Activated T-cell treated with anti-CD3 and anti-CD28 coated beads, Interleukin-2, amount 50 U/mL, for 72 hours (primary cell): ENCODE data around the gene TNFRSF19. TPM values are rescaled to one million over a fixed set of nuclear protein-coding genes. Genes with fewer than 3 reads are reported as not detected.

Experiments
- ATAC-seq, 2 donors: fragments of 150-1000 bp; cut with Tn5 transposase; replicated peaks in 1 of 2; 2 replicates each; pipeline ENCODE4 v1.10.0; 2021; ENCODE audit warnings: moderate library complexity in 2 of 2, mild to moderate bottlenecking in 1 of 2
- DNase-seq, 2 donors: peaks; one replicate each; pipeline ENCODE4 v3.0.0; 2021 to 2022; ENCODE audit warnings: mixed read lengths in 1 of 2
- H3K27ac Mint-ChIP-seq: one replicate; pipeline ENCODE4 v1.8.0; 2022; ENCODE audit warnings: mild to moderate bottlenecking, moderate library complexity, mixed read lengths
- H3K27me3 Mint-ChIP-seq: one replicate; pipeline ENCODE4 v1.8.0; 2022; ENCODE audit warnings: low read depth, mixed read lengths
- H3K36me3 Mint-ChIP-seq, 2 donors: one replicate each; pipeline ENCODE4 v1.8.0; 2022; ENCODE audit warnings: mixed read lengths in 2 of 2, mild to moderate bottlenecking in 1 of 2; ENCODE audit not compliant: insufficient read depth in 2 of 2
- H3K4me1 Mint-ChIP-seq: one replicate; pipeline ENCODE4 v1.8.0; 2022; ENCODE audit warnings: low read depth, mixed read lengths
- H3K4me3 Mint-ChIP-seq, 2 donors: one replicate each; pipeline ENCODE4 v1.8.0; 2022; ENCODE audit warnings: mild to moderate bottlenecking in 2 of 2, mixed read lengths in 2 of 2, moderate library complexity in 2 of 2
- H3K9me3 Mint-ChIP-seq, 2 donors: one replicate each; pipeline ENCODE4 v1.8.0; 2022; ENCODE audit warnings: mixed read lengths in 2 of 2
- total RNA-seq, 2 donors: library from RNA; stranded (reverse); gene quantifications; one replicate each; pipeline ENCODE4 v1.2.3, GENCODE V29; 2022

Gene TNFRSF19
- total RNA-seq, 2 donors from 2014 or later, result 0.07 TPM; not detected in 1

DNA sequence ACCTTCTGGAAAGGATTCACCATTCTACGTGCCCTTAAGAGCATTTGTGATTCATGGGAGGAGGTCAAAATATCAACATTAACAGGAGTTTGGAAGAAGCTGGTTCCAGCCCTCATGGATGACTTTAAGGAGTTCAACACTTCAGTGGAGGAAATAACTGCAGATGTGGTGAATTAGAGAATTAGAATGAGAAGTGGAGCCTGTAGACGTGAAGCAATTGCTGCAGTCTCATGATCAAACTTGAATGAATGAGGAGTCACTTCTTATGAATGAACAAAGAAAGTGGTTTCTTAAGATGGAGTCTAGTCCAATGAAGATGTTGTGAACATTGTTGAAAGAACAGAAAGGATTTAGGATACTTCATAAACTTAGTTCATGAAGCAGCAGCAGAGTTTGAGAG is 129.1 kb downstream of the TNFRSF19 start:
- DNase-seq (no peak), ATAC-seq (no peak)
- no peak overlapping the region for H3K27ac Mint-ChIP-seq
- H3K36me3 Mint-ChIP-seq, result no peaks in the 10 kb centered on the region
- no peak overlapping the region for H3K4me3 Mint-ChIP-seq
- H3K27me3 Mint-ChIP-seq, result no peaks in the 10 kb centered on the region
- H3K4me1 Mint-ChIP-seq, result peaks cover 19% of the 10 kb centered on the region
- H3K9me3 Mint-ChIP-seq, result no peaks in the 10 kb centered on the region

GRCh38 chr13:23701186-23701585 is 131.0 kb downstream of the TNFRSF19 start:
- no peak overlapping the region for H3K27ac Mint-ChIP-seq
- H3K9me3 Mint-ChIP-seq, result no peaks in the 10 kb centered on the region
- no peak for ATAC-seq
- peaks cover 13% of the 10 kb centered on the region for H3K4me1 Mint-ChIP-seq
- H3K27me3 Mint-ChIP-seq, result no peaks in the 10 kb centered on the region
- no peaks in the 10 kb centered on the region for H3K36me3 Mint-ChIP-seq
- DNase-seq, result no peak
- H3K4me3 Mint-ChIP-seq, result no peak overlapping the region

DNA sequence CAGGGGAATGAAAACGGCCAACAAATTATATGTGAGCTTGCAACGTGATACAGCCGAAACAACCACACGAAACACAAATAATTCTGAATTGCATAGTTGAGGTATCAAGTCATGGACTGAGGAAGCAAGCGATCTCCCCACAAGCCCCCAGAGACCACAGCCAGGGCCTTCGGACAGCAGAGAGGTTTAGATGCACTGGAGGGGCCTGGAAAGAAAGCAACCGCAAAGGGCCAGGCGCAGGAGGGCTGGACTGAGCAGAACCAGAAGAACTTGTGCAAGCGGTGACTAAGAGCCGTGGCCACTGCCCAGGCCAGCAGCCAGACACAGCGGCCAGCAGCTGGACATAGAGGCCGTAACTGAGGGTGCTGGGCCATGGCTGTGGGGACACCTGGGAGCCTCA is 131.4 kb downstream of the TNFRSF19 start:
- ATAC-seq (no peak), DNase-seq (no peak)
- no peaks in the 10 kb centered on the region for H3K36me3 Mint-ChIP-seq
- no peak overlapping the region for H3K4me3 Mint-ChIP-seq
- no peaks in the 10 kb centered on the region for H3K9me3 Mint-ChIP-seq
- no peaks in the 10 kb centered on the region for H3K27me3 Mint-ChIP-seq
- no peak overlapping the region for H3K27ac Mint-ChIP-seq
- peaks cover 8% of the 10 kb centered on the region for H3K4me1 Mint-ChIP-seq

- Mint-ChIP-seq H3K4me1 (no peaks in the 10 kb centered on the region), H3K27me3 (no peaks in the 10 kb centered on the region), H3K4me3 (no peak overlapping the region), H3K27ac (no peak overlapping the region), H3K9me3 (no peaks in the 10 kb centered on the region), H3K36me3 (no peaks in the 10 kb centered on the region)
- DNase-seq (no peak), ATAC-seq (no peak)
Observed at GRCh38 chr13:23703246-23703860, 133.1 kb downstream of the TNFRSF19 start.

- Mint-ChIP-seq H3K27ac (no peak overlapping the region), H3K27me3 (no peaks in the 10 kb centered on the region), H3K36me3 (no peaks in the 10 kb centered on the region), H3K4me1 (no peaks in the 10 kb centered on the region), H3K9me3 (no peaks in the 10 kb centered on the region), H3K4me3 (no peak overlapping the region)
- no peak for DNase-seq
- no peak for ATAC-seq
Observed at GRCh38 chr13:23705583-23705982, 135.4 kb downstream of the TNFRSF19 start.

- no peak for ATAC-seq
- no peak for DNase-seq
- Mint-ChIP-seq H3K27ac (no peak overlapping the region), H3K36me3 (no peaks in the 10 kb centered on the region), H3K27me3 (no peaks in the 10 kb centered on the region), H3K9me3 (peaks cover 0 to 2% of the 10 kb centered on the region in 2 donors), H3K4me3 (no peak overlapping the region), H3K4me1 (no peaks in the 10 kb centered on the region)
Observed at GRCh38 chr13:23707674-23708073, 137.5 kb downstream of the TNFRSF19 start.

- Mint-ChIP-seq H3K4me3 (no peak overlapping the region), H3K36me3 (peaks cover 8% of the 10 kb centered on the region in 2 donors), H3K4me1 (no peaks in the 10 kb centered on the region), H3K27me3 (peaks cover 13% of the 10 kb centered on the region), H3K9me3 (peaks cover 0 to 4% of the 10 kb centered on the region in 2 donors), H3K27ac (no peak overlapping the region)
- no peak for ATAC-seq
- DNase-seq, result no peak
Observed at GRCh38 chr13:23709536-23709935, 139.3 kb downstream of the TNFRSF19 start.

GRCh38 chr13:23710366-23710765 is 140.2 kb downstream of the TNFRSF19 start:
- Mint-ChIP-seq H3K9me3 (peaks cover 0 to 4% of the 10 kb centered on the region in 2 donors), H3K4me1 (no peaks in the 10 kb centered on the region), H3K36me3 (peaks cover 8% of the 10 kb centered on the region in 2 donors), H3K27me3 (peaks cover 16% of the 10 kb centered on the region), H3K4me3 (no peak overlapping the region), H3K27ac (no peak overlapping the region)
- ATAC-seq, result no peak
- no peak for DNase-seq

- Mint-ChIP-seq H3K9me3 (peaks cover 0 to 4% of the 10 kb centered on the region in 2 donors), H3K27me3 (peaks cover 16% of the 10 kb centered on the region), H3K4me1 (peaks cover 1% of the 10 kb centered on the region), H3K36me3 (peaks cover 8% of the 10 kb centered on the region in 2 donors), H3K4me3 (no peak overlapping the region), H3K27ac (no peak overlapping the region)
- no peak for DNase-seq
- ATAC-seq, result no peak
Observed at GRCh38 chr13:23711355-23711754, 141.1 kb downstream of the TNFRSF19 start.

GRCh38 chr13:23714672-23715071 is 144.5 kb downstream of the TNFRSF19 start:
- ATAC-seq, result no peak

DNA sequence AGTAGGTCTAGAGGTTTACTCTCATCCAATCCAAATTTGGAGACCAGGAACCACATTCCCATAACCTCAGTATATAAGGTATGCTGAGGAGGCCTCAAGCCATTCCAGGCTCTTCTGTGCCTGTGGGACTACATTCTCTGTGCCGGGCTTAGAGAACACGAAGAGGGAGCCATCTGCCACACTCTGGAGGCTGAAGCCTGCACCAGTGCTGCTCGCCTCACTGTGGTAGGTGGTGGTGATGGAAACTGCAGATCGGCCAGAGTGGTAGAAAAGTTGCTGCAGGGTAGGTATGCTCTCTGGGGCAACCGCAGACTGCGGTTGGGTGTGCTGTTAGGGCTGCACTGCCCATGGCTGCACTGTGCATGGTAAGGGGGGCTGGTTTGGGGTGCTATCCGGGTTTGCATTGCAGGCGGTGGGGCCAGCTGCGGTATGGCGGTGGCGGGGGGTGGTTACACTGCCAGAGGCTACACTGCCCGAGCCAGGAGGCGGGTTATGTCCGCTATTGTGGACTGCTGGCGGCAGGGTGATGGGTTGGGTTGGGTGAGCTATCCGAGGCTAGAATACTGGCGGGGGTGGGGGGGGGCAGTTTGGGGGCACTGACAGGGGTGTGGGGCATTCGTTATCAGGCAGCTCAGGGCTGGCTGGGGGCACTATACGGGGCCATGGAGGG is 145.0 kb downstream of the TNFRSF19 start:
- Mint-ChIP-seq H3K27ac (no peak overlapping the region), H3K9me3 (peaks cover 0 to 4% of the 10 kb centered on the region in 2 donors), H3K36me3 (peaks cover 8% of the 10 kb centered on the region in 2 donors), H3K4me1 (peaks cover 27% of the 10 kb centered on the region), H3K4me3 (no peak overlapping the region), H3K27me3 (peaks cover 16% of the 10 kb centered on the region)
- no peak for ATAC-seq
- no peak for DNase-seq

More at GRCh38 chr13:23714672-23715071, 144.5 kb downstream of the TNFRSF19 start:
- DNase-seq, result no peak
- Mint-ChIP-seq H3K27me3 (peaks cover 16% of the 10 kb centered on the region), H3K9me3 (peaks cover 0 to 4% of the 10 kb centered on the region in 2 donors), H3K4me3 (no peak overlapping the region), H3K4me1 (peaks cover 27% of the 10 kb centered on the region), H3K36me3 (peaks cover 8% of the 10 kb centered on the region in 2 donors), H3K27ac (no peak overlapping the region)

GRCh38 chr13:23715762-23716235 is 145.6 kb downstream of the TNFRSF19 start:
- H3K9me3 Mint-ChIP-seq, result peaks cover 0 to 4% of the 10 kb centered on the region in 2 donors
- H3K4me3 Mint-ChIP-seq, result no peak overlapping the region
- peaks cover 16% of the 10 kb centered on the region for H3K27me3 Mint-ChIP-seq
- H3K4me1 Mint-ChIP-seq, result peaks cover 27% of the 10 kb centered on the region
- H3K27ac Mint-ChIP-seq, result no peak overlapping the region
- ATAC-seq (no peak), DNase-seq (no peak)
- peaks cover 8% of the 10 kb centered on the region in 2 donors for H3K36me3 Mint-ChIP-seq

GRCh38 chr13:23716401-23716800 is 146.2 kb downstream of the TNFRSF19 start:
- DNase-seq (no peak), ATAC-seq (no peak)
- H3K4me1 Mint-ChIP-seq, result peaks cover 27% of the 10 kb centered on the region
- peaks cover 0 to 4% of the 10 kb centered on the region in 2 donors for H3K9me3 Mint-ChIP-seq
- peaks cover 8% of the 10 kb centered on the region in 2 donors for H3K36me3 Mint-ChIP-seq
- no peak overlapping the region for H3K27ac Mint-ChIP-seq
- H3K27me3 Mint-ChIP-seq, result peaks cover 16% of the 10 kb centered on the region
- no peak overlapping the region for H3K4me3 Mint-ChIP-seq
